HG03103 (cell line): Measurements from ENCODE around the gene MUC13.
A peak's percentile ranks its signal among the peaks of the same experiment; 100 is the strongest.

Experiments used
- ATAC-seq: cut with Tn5 transposase; IDR thresholded peaks from one replicate; pipeline ENCODE4 v1.9.1; 2021; ENCODE audit warnings: low read depth; ENCODE audit not compliant: unreplicated experiment

MUC13 gene

GRCh38 chr3:124904835-124905492 lies 29.6 kb downstream of the MUC13 start:
- no peak for ATAC-seq

GRCh38 chr3:124903896-124904834 lies 30.4 kb downstream of the MUC13 start:
- no peak for ATAC-seq

- no peak for ATAC-seq
Observed at GRCh38 chr3:124896824-124897526, 37.6 kb downstream of the MUC13 start.

- no peak for ATAC-seq
Observed at GRCh38 chr3:124895756-124896155, 38.8 kb downstream of the MUC13 start.

GRCh38 chr3:124893526-124893925 lies 41.0 kb downstream of the MUC13 start:
- ATAC-seq = no peak

GRCh38 chr3:124890573-124891190 lies 43.9 kb downstream of the MUC13 start:
- ATAC-seq = no peak

GRCh38 chr3:124888482-124889441 lies 45.8 kb downstream of the MUC13 start:
- ATAC-seq = no peak

- no peak for ATAC-seq
Observed at GRCh38 chr3:124887932-124888298, 46.6 kb downstream of the MUC13 start.

GRCh38 chr3:124887177-124887931 lies 47.2 kb downstream of the MUC13 start, which contains the start of gene ITGB5:
TSS of gene ITGB5 (minus strand) at chr3:124887365. CDS start at chr3:124887000, 365 bp downstream.
- ATAC-seq = peak; percentile 54

GRCh38 chr3:124886168-124887056 lies 48.1 kb downstream of the MUC13 start:
- peak; percentile 35 for ATAC-seq

- ATAC-seq = no peak
Observed at GRCh38 chr3:124885466-124886167, 48.9 kb downstream of the MUC13 start.

GRCh38 chr3:124884474-124885101 lies 50.0 kb downstream of the MUC13 start:
- no peak for ATAC-seq

- no peak for ATAC-seq
Observed at GRCh38 chr3:124883766-124884473, 50.6 kb downstream of the MUC13 start.

- ATAC-seq = no peak
Observed at GRCh38 chr3:124882816-124883747, 51.5 kb downstream of the MUC13 start.
